ENCODE measurements around the gene ZKSCAN7.
A peak's percentile ranks its signal among the peaks of the same experiment; 100 is the strongest.

The ZKSCAN7 gene

DNA sequence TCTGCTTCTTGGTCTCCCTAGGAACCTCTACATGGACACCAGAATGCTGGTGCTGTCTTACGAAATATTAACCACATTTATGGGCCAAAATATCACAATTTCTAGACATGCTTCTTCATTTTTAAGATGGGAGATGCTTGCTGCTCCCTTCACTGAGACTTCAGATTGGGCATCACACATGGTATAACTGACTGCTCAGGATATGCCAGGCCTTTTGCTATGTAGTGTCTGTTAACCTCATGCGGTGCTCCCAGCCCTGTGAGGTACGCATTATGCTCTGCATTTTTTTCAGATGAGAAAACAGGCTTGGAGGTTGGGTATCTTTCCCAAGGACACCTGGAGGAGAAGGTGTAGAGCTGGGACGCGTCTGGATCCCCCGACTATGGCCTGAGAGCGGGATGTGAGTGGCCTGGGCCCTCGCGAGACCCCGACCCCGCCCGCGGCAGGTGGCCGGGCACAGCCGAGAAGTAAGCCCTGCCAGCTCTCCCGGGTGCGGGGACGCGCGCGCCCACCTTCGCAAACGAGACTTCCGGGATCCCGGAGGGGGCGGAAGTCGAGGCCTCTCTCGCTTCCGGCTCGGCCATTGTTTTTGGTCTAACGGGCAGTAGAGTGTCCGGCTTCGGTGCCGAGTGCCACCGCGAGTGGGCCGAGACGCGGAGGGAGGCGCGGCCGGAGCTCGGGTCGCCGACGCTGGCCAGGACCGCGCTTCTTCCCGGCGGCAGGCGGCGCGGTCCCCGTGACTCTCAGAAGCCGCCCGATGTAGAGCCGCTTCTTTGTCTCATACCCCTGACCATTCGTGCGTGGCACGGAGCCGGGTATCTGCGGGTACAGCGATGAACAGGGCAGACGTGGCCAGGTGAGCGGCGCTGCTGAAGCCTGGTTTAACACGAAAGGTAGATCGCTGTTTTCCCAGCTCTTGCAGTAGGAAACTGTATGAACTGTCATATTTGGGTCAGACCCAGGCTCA lies at the start of gene ZKSCAN7:
Gene ZKSCAN7, plus strand, starts transcription at position 568 of the 967 bp plus-strand sequence. CDS start 1,855 bp downstream, outside the sequence.
- DNase-seq (peak; percentile 66), ATAC-seq (replicated peaks) (peak; percentile 87 to 88)
- peak within 1 kb of the TSS; percentile 95 to 96 for H3K4me3 Mint-ChIP-seq
- peaks cover 4 to 11% of the 10 kb centered on the region in 2 donors for H3K9me3 Mint-ChIP-seq
- H3K27ac Mint-ChIP-seq = peak within 1 kb of the TSS; percentile 94
- peaks cover 11 to 18% of the 10 kb centered on the region in 2 donors for H3K27me3 Mint-ChIP-seq
- H3K36me3 Mint-ChIP-seq = peaks cover 33 to 35% of the 10 kb centered on the region in 2 donors
- H3K4me1 Mint-ChIP-seq = peaks cover 17 to 22% of the 10 kb centered on the region in 2 donors

GRCh38 chr3:44506556-44506955 lies 48.4 kb upstream of the ZKSCAN7 start:
- Mint-ChIP-seq H3K4me3 (no peak overlapping the region), H3K4me1 (peaks cover 17 to 32% of the 10 kb centered on the region in 2 donors), H3K27ac (peak overlapping the region; percentile 79), H3K9me3 (peaks cover 13 to 15% of the 10 kb centered on the region in 2 donors), H3K27me3 (no peaks in the 10 kb centered on the region), H3K36me3 (peaks cover 33 to 40% of the 10 kb centered on the region in 2 donors)
- ATAC-seq (replicated peaks) (no peak), DNase-seq (no peak)

GRCh38 chr3:44506961-44507360 lies 48.0 kb upstream of the ZKSCAN7 start:
- Mint-ChIP-seq H3K36me3 (peaks cover 29 to 36% of the 10 kb centered on the region in 2 donors), H3K27ac (peak overlapping the region; percentile 79)

GRCh38 chr3:44509393-44509921 lies 45.5 kb upstream of the ZKSCAN7 start:
- H3K36me3 Mint-ChIP-seq = peaks cover 16 to 21% of the 10 kb centered on the region in 2 donors
- H3K27me3 Mint-ChIP-seq = no peaks in the 10 kb centered on the region
- ATAC-seq (replicated peaks) (no peak), DNase-seq (no peak)
- H3K4me3 Mint-ChIP-seq = peak overlapping the region; percentile 95 to 96
- peak overlapping the region; percentile 98 for H3K27ac Mint-ChIP-seq
- H3K4me1 Mint-ChIP-seq = peaks cover 19 to 40% of the 10 kb centered on the region in 2 donors
- H3K9me3 Mint-ChIP-seq = peaks cover 2 to 5% of the 10 kb centered on the region in 2 donors

More at GRCh38 chr3:44506961-44507360, 48.0 kb upstream of the ZKSCAN7 start:
- ATAC-seq (replicated peaks) (no peak), DNase-seq (no peak)
- H3K9me3 Mint-ChIP-seq = peaks cover 10% of the 10 kb centered on the region in 2 donors
- H3K4me1 Mint-ChIP-seq = peaks cover 21 to 36% of the 10 kb centered on the region in 2 donors
- no peaks in the 10 kb centered on the region for H3K27me3 Mint-ChIP-seq
- H3K4me3 Mint-ChIP-seq = no peak overlapping the region

GRCh38 chr3:44510000-44510368 lies 45.0 kb upstream of the ZKSCAN7 start:
- Mint-ChIP-seq H3K4me1 (peaks cover 19 to 40% of the 10 kb centered on the region in 2 donors), H3K27ac (peak overlapping the region; percentile 98), H3K9me3 (peaks cover 2 to 5% of the 10 kb centered on the region in 2 donors), H3K4me3 (peak overlapping the region; percentile 95 to 96), H3K27me3 (no peaks in the 10 kb centered on the region), H3K36me3 (peaks cover 16 to 19% of the 10 kb centered on the region in 2 donors)
- no peak for DNase-seq
- ATAC-seq (replicated peaks) = peak; percentile 50 to 55

GRCh38 chr3:44511238-44511566 lies 43.8 kb upstream of the ZKSCAN7 start:
- DNase-seq = no peak
- peak overlapping the region; percentile 98 for H3K27ac Mint-ChIP-seq

GRCh38 chr3:44513513-44513912 lies 41.5 kb upstream of the ZKSCAN7 start:
- H3K4me3 Mint-ChIP-seq = no peak overlapping the region
- no peaks in the 10 kb centered on the region for H3K27me3 Mint-ChIP-seq
- no peaks in the 10 kb centered on the region for H3K9me3 Mint-ChIP-seq
- no peaks in the 10 kb centered on the region for H3K36me3 Mint-ChIP-seq
- no peak overlapping the region for H3K27ac Mint-ChIP-seq
- no peak for ATAC-seq (replicated peaks)
- H3K4me1 Mint-ChIP-seq = peaks cover 20 to 36% of the 10 kb centered on the region in 2 donors
- no peak for DNase-seq

More at GRCh38 chr3:44511238-44511566, 43.8 kb upstream of the ZKSCAN7 start:
- Mint-ChIP-seq H3K4me3 (peak overlapping the region; percentile 95 to 96), H3K9me3 (no peaks in the 10 kb centered on the region), H3K4me1 (peaks cover 20 to 40% of the 10 kb centered on the region in 2 donors), H3K36me3 (peaks cover 4 to 7% of the 10 kb centered on the region in 2 donors), H3K27me3 (no peaks in the 10 kb centered on the region)
- no peak for ATAC-seq (replicated peaks)

GRCh38 chr3:44516230-44516629 lies 38.8 kb upstream of the ZKSCAN7 start:
- Mint-ChIP-seq H3K9me3 (no peaks in the 10 kb centered on the region), H3K4me3 (no peak overlapping the region), H3K4me1 (peaks cover 20 to 38% of the 10 kb centered on the region in 2 donors), H3K36me3 (no peaks in the 10 kb centered on the region), H3K27ac (no peak overlapping the region), H3K27me3 (no peaks in the 10 kb centered on the region)
- no peak for DNase-seq
- no peak for ATAC-seq (replicated peaks)

DNA sequence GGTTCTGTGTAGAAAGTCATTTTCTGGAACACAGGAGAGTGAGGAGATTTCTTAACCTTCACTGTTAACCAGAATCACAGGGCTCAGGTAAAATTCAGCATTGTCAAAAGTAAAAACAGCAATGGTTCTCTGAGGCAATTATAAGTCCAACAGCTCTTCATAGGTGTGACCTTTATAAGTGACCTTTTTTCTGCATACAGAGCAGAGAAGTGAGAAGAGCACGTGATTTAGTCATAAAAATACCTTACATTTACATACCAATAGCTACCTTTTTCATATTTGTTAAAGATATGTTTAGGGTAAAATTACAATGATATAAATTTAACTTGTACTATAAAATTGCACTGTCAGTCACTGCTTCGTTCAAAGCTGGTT lies 36.2 kb upstream of the ZKSCAN7 start:
- H3K27ac Mint-ChIP-seq = peak overlapping the region; percentile 52
- peaks cover 5 to 11% of the 10 kb centered on the region in 2 donors for H3K27me3 Mint-ChIP-seq
- peaks cover 14 to 23% of the 10 kb centered on the region in 2 donors for H3K4me1 Mint-ChIP-seq
- ATAC-seq (replicated peaks) (peak; percentile 66 to 72), DNase-seq (no peak)
- H3K36me3 Mint-ChIP-seq = no peaks in the 10 kb centered on the region
- no peaks in the 10 kb centered on the region for H3K9me3 Mint-ChIP-seq
- peak overlapping the region; percentile 33 to 64 for H3K4me3 Mint-ChIP-seq

- peaks cover 12 to 23% of the 10 kb centered on the region in 2 donors for H3K4me1 Mint-ChIP-seq
- H3K9me3 Mint-ChIP-seq = no peaks in the 10 kb centered on the region
- H3K27me3 Mint-ChIP-seq = peaks cover 16 to 23% of the 10 kb centered on the region in 2 donors
- H3K36me3 Mint-ChIP-seq = no peaks in the 10 kb centered on the region
- ATAC-seq (replicated peaks) = no peak
- no peak overlapping the region for H3K27ac Mint-ChIP-seq
- DNase-seq = no peak
- no peak overlapping the region for H3K4me3 Mint-ChIP-seq
Observed at GRCh38 chr3:44521721-44522120, 33.3 kb upstream of the ZKSCAN7 start.

DNA sequence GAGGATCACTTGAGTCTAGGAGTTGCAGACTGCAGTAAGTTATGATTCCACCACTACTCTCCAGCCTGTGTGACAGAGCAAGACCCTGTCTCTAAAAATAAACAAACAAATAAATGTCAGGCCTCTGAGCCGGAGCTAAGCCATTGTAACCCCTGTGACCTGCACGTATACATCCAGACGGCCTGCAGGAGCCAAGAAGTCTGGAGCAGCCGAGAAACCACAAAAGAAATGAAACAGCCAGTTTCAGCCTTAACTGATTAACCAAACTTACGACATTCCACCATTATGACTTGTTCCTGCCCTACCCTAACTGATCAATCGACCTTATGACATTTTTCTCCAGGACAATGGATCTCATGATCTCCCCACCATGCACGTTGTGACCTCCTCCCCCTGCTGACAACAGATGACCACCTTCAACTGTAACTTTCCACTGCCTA lies 32.5 kb upstream of the ZKSCAN7 start:
- Mint-ChIP-seq H3K4me3 (no peak overlapping the region), H3K9me3 (no peaks in the 10 kb centered on the region), H3K27me3 (peaks cover 16 to 23% of the 10 kb centered on the region in 2 donors), H3K4me1 (peaks cover 12 to 23% of the 10 kb centered on the region in 2 donors), H3K36me3 (no peaks in the 10 kb centered on the region), H3K27ac (no peak overlapping the region)
- ATAC-seq (replicated peaks) (no peak), DNase-seq (no peak)

DNA sequence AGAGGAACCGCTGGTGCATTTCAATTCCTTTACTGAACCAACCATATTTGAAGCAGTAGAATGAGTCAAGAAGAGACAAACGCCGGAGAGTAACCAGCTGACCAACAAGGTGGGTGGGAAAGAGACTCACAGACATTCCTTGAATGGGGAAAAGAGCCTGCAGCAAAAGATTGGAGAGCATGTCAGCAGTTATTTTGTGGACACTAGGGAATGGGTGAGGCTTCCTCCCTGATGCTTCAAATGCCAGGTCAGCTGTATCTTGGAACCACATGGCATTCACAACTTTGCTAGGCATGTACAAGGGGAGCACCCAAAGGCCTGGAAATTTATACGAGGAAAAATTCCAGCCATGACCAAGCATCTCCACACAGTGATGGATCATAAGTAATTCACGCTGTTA lies 29.9 kb upstream of the ZKSCAN7 start:
- Mint-ChIP-seq H3K9me3 (no peaks in the 10 kb centered on the region), H3K4me1 (peaks cover 3 to 9% of the 10 kb centered on the region in 2 donors), H3K27ac (no peak overlapping the region), H3K27me3 (peaks cover 28 to 35% of the 10 kb centered on the region in 2 donors), H3K36me3 (no peaks in the 10 kb centered on the region), H3K4me3 (no peak overlapping the region)
- ATAC-seq (replicated peaks) = no peak
- no peak for DNase-seq

DNA sequence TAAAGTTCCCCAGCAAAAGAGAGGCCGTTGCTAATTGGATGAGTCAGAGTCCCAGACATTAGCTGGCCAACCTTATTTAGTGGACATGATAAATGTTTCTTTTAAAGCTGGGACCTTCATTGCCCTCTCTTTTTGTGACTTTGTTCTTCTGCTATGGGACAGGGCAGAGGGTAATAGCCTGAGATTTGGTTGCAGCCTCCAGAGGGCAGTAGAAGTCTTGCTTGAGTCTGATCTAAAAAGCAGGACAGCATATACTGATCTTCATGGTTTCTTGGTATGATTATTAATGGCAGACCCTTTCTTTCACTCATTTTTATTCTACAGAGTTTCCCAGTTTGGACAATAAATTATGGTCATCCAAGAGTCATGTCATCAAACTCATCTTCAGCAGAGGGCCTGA lies 25.1 kb upstream of the ZKSCAN7 start:
- no peaks in the 10 kb centered on the region for H3K4me1 Mint-ChIP-seq
- ATAC-seq (replicated peaks) (peak; percentile 60 to 64), DNase-seq (no peak)
- H3K9me3 Mint-ChIP-seq = no peaks in the 10 kb centered on the region
- no peak overlapping the region for H3K27ac Mint-ChIP-seq
- no peaks in the 10 kb centered on the region for H3K36me3 Mint-ChIP-seq
- H3K4me3 Mint-ChIP-seq = no peak overlapping the region
- peaks cover 21 to 24% of the 10 kb centered on the region in 2 donors for H3K27me3 Mint-ChIP-seq

GRCh38 chr3:44530911-44531310 lies 24.1 kb upstream of the ZKSCAN7 start:
- Mint-ChIP-seq H3K4me3 (no peak overlapping the region), H3K36me3 (no peaks in the 10 kb centered on the region), H3K27me3 (peaks cover 28 to 29% of the 10 kb centered on the region in 2 donors), H3K9me3 (no peaks in the 10 kb centered on the region), H3K27ac (no peak overlapping the region), H3K4me1 (no peaks in the 10 kb centered on the region)
- no peak for DNase-seq
- no peak for ATAC-seq (replicated peaks)

Data from stimulated activated naive B cell treated with anti-CD40 and anti-IgM and Interleukin-4, amounts not matched to agents 10 μg/mL and 1 μg/mL and 100 μg/mL, for 72 hours (primary cell).